Kidney (tissue), 14 donors: Measurements from ENCODE around the gene PRKAB1. TPM values are rescaled to one million over a fixed set of nuclear protein-coding genes. Genes with fewer than 3 reads are reported as not detected.
A peak's percentile ranks its signal among the peaks of the same experiment; 100 is the strongest.

Experiments used
- DNase-seq, 5 donors: peaks; one replicate each; pipeline ENCODE4 v3.0.0-alpha.2; 2013 to 2020
- FAIRE-seq: peaks from 2 replicates; lab custom pipeline; 2012; peaks lifted over from hg19 to GRCh38; lab: Jason Lieb, UNC
- H3K27ac ChIP-seq, 2 donors: one replicate each; pipeline ENCODE4 v1.7.0; 2013; ENCODE audit warnings: low read depth in 2 of 2, low read length in 2 of 2, inconsistent platforms in 1 of 2
- H3K27me3 ChIP-seq: one replicate; pipeline ENCODE4 v1.7.1; 2013; ENCODE audit warnings: low read length, inconsistent platforms; ENCODE audit not compliant: control insufficient read depth, insufficient read depth
- H3K36me3 ChIP-seq, 3 donors: one replicate each; pipeline versions ENCODE4 v1.7.0 to v1.7.1; 2013; ENCODE audit warnings: low read length in 3 of 3, control low read depth in 1 of 3, inconsistent platforms in 1 of 3; ENCODE audit not compliant: insufficient read depth in 3 of 3, control insufficient read depth in 2 of 3
- H3K4me1 ChIP-seq, 3 donors: one replicate each; pipeline versions ENCODE4 v1.7.0 to v1.7.1; 2013; ENCODE audit warnings: low read length in 3 of 3, inconsistent platforms in 1 of 3, low read depth in 1 of 3; ENCODE audit not compliant: control insufficient read depth in 2 of 3, insufficient read depth in 2 of 3
- H3K4me3 ChIP-seq, 3 donors: one replicate each; pipeline versions ENCODE4 v1.7.0 to v1.8.1; 2013; ENCODE audit warnings: low read length in 3 of 3, control low read depth in 1 of 3, inconsistent platforms in 1 of 3
- H3K9ac ChIP-seq, 3 donors: one replicate each; pipeline versions ENCODE4 v1.7.0 to v1.7.1; 2013; ENCODE audit warnings: low read length in 3 of 3, control low read depth in 1 of 3, inconsistent platforms in 1 of 3
- H3K9me3 ChIP-seq, 3 donors: one replicate each; pipeline versions ENCODE4 v1.7.0 to v1.7.1; 2013; ENCODE audit warnings: low read length in 3 of 3, control low read depth in 1 of 3, inconsistent platforms in 1 of 3; ENCODE audit not compliant: control insufficient read depth in 2 of 3, insufficient read depth in 1 of 3
- CTCF ChIP-seq: IDR thresholded peaks from 3 replicates; pipeline ENCODE4 v1.5.1; 2012; ENCODE audit warnings: mild to moderate bottlenecking, moderate library complexity, borderline replicate concordance; ENCODE audit not compliant: insufficient read depth; ENCODE audit errors: extremely low read depth
- intact Hi-C: fragments of 100-400 bp; cut with DNase I; formaldehyde crosslinking; loops from one replicate; pipeline ENCODE4 v1.11.1; 2022
- polyA plus RNA-seq: library from polyadenylated mRNA; stranded (reverse); fragments of 350-450 nt; fragmentation: Illumina TruSeq; extraction: RNeasy Lipid Tissue Mini Kit (QIAGEN cat#74804); gene quantifications from one replicate; pipeline ENCODE4 v1.2.3, GENCODE V29; 2014; ENCODE audit warnings: low read depth, low replicate concordance; ENCODE audit not compliant: insufficient read depth
- total RNA-seq: library from RNA; stranded (reverse); fragmentation: NEBNext Ultra II Directional; extraction: Animal tissue kit (Norgen Biotek cat#: 25700); gene quantifications from one replicate; pipeline ENCODE4 v1.2.1, GENCODE V29; 2021
- donor health status: control.
- donor health status: control.
- donor health status: control.
- donor health status: control.
- donor health status: control.
- donor health status: DM: yes; HTN: yes; CAD: no.
- donor health status: Normal renal cell carcinoma (clear cell type).

PRKAB1 gene
- total and polyA plus RNA-seq, 2 donors from 2014 or later: 79.9 to 165 TPM

- no peak for TF ChIP-seq CTCF
- no peaks in the 10 kb centered on the region for H3K9me3 ChIP-seq
- no peak for FAIRE-seq
- H3K27me3 ChIP-seq: no peaks in the 10 kb centered on the region
- intact Hi-C loops: no loop called here
- peaks cover 0 to 53% (median 31%) of the 10 kb centered on the region in 3 donors for H3K4me1 ChIP-seq
- peak overlapping the region in 1 of 2 donors; percentile 13 for H3K27ac ChIP-seq
- H3K4me3 ChIP-seq: no peak overlapping the region
- H3K36me3 ChIP-seq: no peaks in the 10 kb centered on the region
- DNase-seq: no peak
- no peak overlapping the region for H3K9ac ChIP-seq
These were observed 29.0 kb downstream of the PRKAB1 start for GRCh38 chr12:119696943-119697342.

GRCh38 chr12:119699199-119699760, 31.3 kb downstream of the PRKAB1 start:
- Histone ChIP-seq H3K9ac (peak overlapping the region in 1 of 3 donors; percentile 46), H3K27me3 (no peaks in the 10 kb centered on the region), H3K4me3 (peak overlapping the region in 1 of 3 donors; percentile 13), H3K9me3 (no peaks in the 10 kb centered on the region), H3K27ac (peak overlapping the region; percentile 73 to 84), H3K36me3 (no peaks in the 10 kb centered on the region), H3K4me1 (peaks cover 0 to 40% (median 15%) of the 10 kb centered on the region in 3 donors)
- intact Hi-C loops: no loop called here
- peak in 4 of 5 donors; percentile 39 to 91 (median 58) for DNase-seq
- no peak for TF ChIP-seq CTCF
- no peak for FAIRE-seq

- FAIRE-seq (no peak), DNase-seq (no peak)
- no peaks in the 10 kb centered on the region for H3K27me3 ChIP-seq
- peaks cover 0 to 37% (median 15%) of the 10 kb centered on the region in 3 donors for H3K4me1 ChIP-seq
- H3K9ac ChIP-seq: no peak overlapping the region
- intact Hi-C loops: no loop called here
- H3K27ac ChIP-seq: peak overlapping the region; percentile 73 to 84
- no peaks in the 10 kb centered on the region for H3K9me3 ChIP-seq
- H3K36me3 ChIP-seq: no peaks in the 10 kb centered on the region
- H3K4me3 ChIP-seq: peak overlapping the region in 1 of 3 donors; percentile 13
- TF ChIP-seq CTCF: no peak
These were observed 32.1 kb downstream of the PRKAB1 start for GRCh38 chr12:119700078-119700477.
